Suprapubic skin (tissue), 4 donors: ENCODE results near the gene PLXNA4. TPM values are rescaled to one million over a fixed set of nuclear protein-coding genes. Genes with fewer than 3 reads are reported as not detected.

ENCODE experiments used
- DNase-seq, 2 donors: peaks; one replicate each; pipeline ENCODE4 v3.0.0-alpha.2; 2019; ENCODE audit warnings: low spot score in 2 of 2
- H3K27ac ChIP-seq: fragments of 200-600 bp; sonication (generic); one replicate; pipeline ENCODE4 v1.5.1; 2019
- H3K27me3 ChIP-seq: fragments of 200-600 bp; sonication (generic); one replicate; pipeline ENCODE4 v1.5.1; 2019
- H3K36me3 ChIP-seq: fragments of 200-600 bp; sonication (generic); one replicate; pipeline ENCODE4 v1.5.1; 2019
- H3K4me1 ChIP-seq: fragments of 200-600 bp; sonication (generic); one replicate; pipeline ENCODE4 v1.5.1; 2019
- H3K4me3 ChIP-seq: fragments of 200-600 bp; sonication (generic); one replicate; pipeline ENCODE4 v1.5.1; 2019; ENCODE audit warnings: mild to moderate bottlenecking
- H3K9me3 ChIP-seq: fragments of 200-600 bp; sonication (generic); one replicate; pipeline ENCODE4 v1.5.1; 2019
- CTCF ChIP-seq, 2 donors: fragments of 200-600 bp in 1 of 2; fragments of 450-650 bp in 1 of 2; sonication (generic) in 1 of 2; IDR thresholded peaks; one replicate each; pipeline ENCODE4 v1.5.1; 2016 to 2019; ENCODE audit warnings: antibody characterized with exemption in 2 of 2, mild to moderate bottlenecking in 1 of 2, moderate library complexity in 1 of 2
- EP300 ChIP-seq: sonication (generic); formaldehyde crosslinking; IDR thresholded peaks from one replicate; pipeline ENCODE4 v1.6.1; 2017; ENCODE audit warnings: antibody characterized with exemption
- POLR2A ChIP-seq, 2 donors: fragments of 450-650 bp; IDR thresholded peaks; one replicate each; pipeline ENCODE4 v1.6.1; 2017; ENCODE audit warnings: antibody characterized with exemption in 2 of 2, mild to moderate bottlenecking in 2 of 2, moderate library complexity in 2 of 2
- POLR2AphosphoS5 ChIP-seq, 3 donors: sonication (generic); formaldehyde crosslinking; IDR thresholded peaks; one replicate each; pipeline ENCODE4 v1.6.1; 2017; ENCODE audit warnings: antibody characterized with exemption in 3 of 3
- WGBS: methylation state at CpG from one replicate; pipeline ENCODE4 v1.1.5; 2018; 5-methylcytosine and 5-hydroxymethylcytosine counted together
- total RNA-seq, 4 donors: library from RNA; depleted of rRNA; stranded (reverse); fragments of >200 nt; gene quantifications; one replicate each; pipeline ENCODE4 v1.1.0, GENCODE V29; 2016

PLXNA4 gene
- total RNA-seq, 4 donors from 2014 or later, result 5.4 to 10.7 (median 7.1) TPM

GRCh38 chr7:132536654-132537395 lies 39.4 kb downstream of the PLXNA4 start:
- Histone ChIP-seq H3K27me3 (no peaks in the 10 kb centered on the region), H3K9me3 (no peaks in the 10 kb centered on the region), H3K4me1 (no peaks in the 10 kb centered on the region), H3K27ac (no peak overlapping the region), H3K4me3 (no peak overlapping the region), H3K36me3 (no peaks in the 10 kb centered on the region)
- TF ChIP-seq CTCF (IDR thresholded peaks at IDR 0.05) (no peak), POLR2AphosphoS5 (IDR thresholded peaks at IDR 0.05) (no peak), POLR2A (IDR thresholded peaks at IDR 0.05) (no peak), EP300 (no peak)
- 84% methylated on average over 13 of the region's 13 CpGs for WGBS
- no peak for DNase-seq

DNA sequence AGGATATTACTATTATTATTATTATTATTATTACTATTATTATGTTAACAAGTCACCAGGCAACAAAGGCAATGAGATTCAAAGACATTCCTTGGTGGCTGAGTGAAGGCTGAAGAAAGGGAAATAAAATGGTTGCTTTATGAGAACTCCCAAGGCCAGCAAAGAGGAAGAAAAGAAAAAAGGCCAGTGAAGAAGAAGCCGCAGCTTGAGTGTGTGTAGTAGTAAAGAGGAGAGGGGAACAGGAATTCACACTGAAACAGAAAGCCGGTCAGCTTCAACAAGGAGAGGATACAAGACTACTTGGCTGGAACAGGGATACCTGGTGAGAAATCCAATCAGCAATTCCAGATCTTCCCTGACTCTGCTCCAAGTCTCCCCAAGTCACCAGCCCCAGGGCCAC lies 42.4 kb downstream of the PLXNA4 start:
- no peaks in the 10 kb centered on the region for H3K4me1 ChIP-seq
- no peak overlapping the region for H3K4me3 ChIP-seq
- TF ChIP-seq CTCF (IDR thresholded peaks at IDR 0.05) (no peak), POLR2AphosphoS5 (IDR thresholded peaks at IDR 0.05) (no peak), EP300 (no peak), POLR2A (IDR thresholded peaks at IDR 0.05) (no peak)
- no peaks in the 10 kb centered on the region for H3K36me3 ChIP-seq
- WGBS, result 68% methylated on average over 2 of the region's 2 CpGs
- no peaks in the 10 kb centered on the region for H3K27me3 ChIP-seq
- H3K27ac ChIP-seq, result no peak overlapping the region
- no peaks in the 10 kb centered on the region for H3K9me3 ChIP-seq
- DNase-seq, result no peak

GRCh38 chr7:132532281-132532680 lies 44.0 kb downstream of the PLXNA4 start:
- Histone ChIP-seq H3K36me3 (no peaks in the 10 kb centered on the region), H3K4me3 (no peak overlapping the region), H3K27me3 (no peaks in the 10 kb centered on the region), H3K9me3 (no peaks in the 10 kb centered on the region), H3K27ac (no peak overlapping the region), H3K4me1 (no peaks in the 10 kb centered on the region)
- TF ChIP-seq POLR2A (IDR thresholded peaks at IDR 0.05) (no peak), CTCF (IDR thresholded peaks at IDR 0.05) (no peak), EP300 (no peak), POLR2AphosphoS5 (IDR thresholded peaks at IDR 0.05) (no peak)
- WGBS, result 94% methylated on average over 4 of the region's 4 CpGs
- no peak for DNase-seq

GRCh38 chr7:132531562-132531961 lies 44.7 kb downstream of the PLXNA4 start:
- Histone ChIP-seq H3K4me1 (no peaks in the 10 kb centered on the region), H3K36me3 (no peaks in the 10 kb centered on the region), H3K27ac (no peak overlapping the region), H3K9me3 (no peaks in the 10 kb centered on the region), H3K4me3 (no peak overlapping the region), H3K27me3 (no peaks in the 10 kb centered on the region)
- DNase-seq, result no peak
- WGBS, result 96% methylated on average over 5 of the region's 5 CpGs
- TF ChIP-seq POLR2AphosphoS5 (IDR thresholded peaks at IDR 0.05), result no peak
- TF ChIP-seq POLR2A (IDR thresholded peaks at IDR 0.05), result no peak
- no peak for TF ChIP-seq CTCF (IDR thresholded peaks at IDR 0.05)
- TF ChIP-seq EP300, result no peak

DNA sequence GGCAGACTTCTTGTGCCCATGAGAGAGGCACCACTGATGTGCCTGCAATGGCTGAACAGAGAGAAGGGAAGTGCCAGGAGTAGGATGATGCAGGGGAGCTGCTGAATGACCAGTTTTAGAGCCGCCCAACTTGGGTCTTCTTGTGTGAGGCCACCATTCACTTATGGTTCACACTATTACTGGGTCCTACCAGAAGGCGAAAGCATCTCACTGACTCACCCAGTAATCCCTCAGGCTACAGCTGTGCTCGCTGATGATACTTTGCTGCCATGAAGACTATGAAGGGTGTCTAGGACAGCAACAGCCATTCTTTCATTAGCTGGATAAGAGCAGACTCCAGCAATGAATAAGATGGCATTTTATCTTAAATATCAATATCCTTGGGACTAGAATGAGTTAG lies 47.6 kb downstream of the PLXNA4 start:
- Histone ChIP-seq H3K27me3 (no peaks in the 10 kb centered on the region), H3K27ac (no peak overlapping the region), H3K4me3 (no peak overlapping the region), H3K9me3 (no peaks in the 10 kb centered on the region), H3K36me3 (no peaks in the 10 kb centered on the region), H3K4me1 (no peaks in the 10 kb centered on the region)
- 81% methylated on average over 3 of the region's 3 CpGs for WGBS
- no peak for DNase-seq
- no peak for TF ChIP-seq EP300
- TF ChIP-seq POLR2AphosphoS5 (IDR thresholded peaks at IDR 0.05), result no peak
- no peak for TF ChIP-seq CTCF (IDR thresholded peaks at IDR 0.05)
- no peak for TF ChIP-seq POLR2A (IDR thresholded peaks at IDR 0.05)
